Measurements from ENCODE around the gene IL10RA. TPM values are rescaled to one million over a fixed set of nuclear protein-coding genes. Genes with fewer than 3 reads are reported as not detected.
"Not testable (repeated sequence)": the region's sequence is repeated elsewhere in the genome, so short reads cannot be mapped to it uniquely, and the experiment has no call there.

The IL10RA gene
- total RNA-seq (2014; rRNA removed; shearing (Covaris generic)): 0.12 TPM in 1 of 2 replicates, not detected in the other

DNA sequence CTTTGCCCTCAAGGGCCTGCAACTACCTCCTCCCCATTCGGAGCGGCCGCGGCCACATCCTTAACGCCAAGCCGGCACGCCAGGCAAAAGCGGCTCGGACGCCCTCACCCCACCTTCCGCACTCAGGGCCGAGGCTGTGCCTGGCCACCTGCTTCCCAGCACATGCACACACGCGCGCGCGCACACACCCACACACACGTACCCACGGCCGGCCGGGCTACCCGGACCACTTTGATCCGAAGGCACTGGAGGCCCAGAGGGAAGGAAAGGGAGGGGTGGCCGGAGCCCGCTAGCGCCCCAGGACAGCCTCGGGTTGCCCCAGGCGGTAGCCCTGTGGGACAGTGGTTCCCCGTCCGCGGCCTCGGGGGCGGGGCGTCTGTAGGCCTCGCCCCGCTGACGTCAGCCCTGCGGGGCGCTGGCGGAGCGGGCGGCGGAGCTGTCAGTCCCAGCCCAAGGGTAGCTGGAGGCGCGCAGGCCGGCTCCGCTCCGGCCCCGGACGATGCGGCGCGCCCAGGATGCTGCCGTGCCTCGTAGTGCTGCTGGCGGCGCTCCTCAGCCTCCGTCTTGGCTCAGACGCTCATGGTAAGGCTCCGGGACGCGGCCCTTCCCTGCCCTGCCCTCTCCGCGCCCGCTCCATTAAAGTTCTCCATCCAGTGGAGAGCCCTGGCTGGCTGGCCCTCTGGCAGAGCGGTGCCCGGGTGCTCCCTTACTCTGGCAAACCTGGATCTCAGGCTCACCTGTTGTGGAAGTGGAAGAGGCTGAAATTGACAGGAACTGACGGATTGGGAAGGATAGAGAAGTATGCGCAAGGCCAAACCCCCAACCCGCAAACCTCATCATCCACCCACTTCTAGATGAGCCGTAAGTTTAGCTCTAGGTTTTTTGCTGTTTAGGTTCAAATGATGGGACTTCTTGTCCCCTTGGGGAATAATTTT is at the start of gene IL10RA:
Gene IL10RA (plus strand): TSS at position 442 of the 935 bp plus-strand sequence. CDS start 74 bp downstream, at position 516.
- DNase-seq (ENCODE audit: low spot score): peak; percentile 6

DNA sequence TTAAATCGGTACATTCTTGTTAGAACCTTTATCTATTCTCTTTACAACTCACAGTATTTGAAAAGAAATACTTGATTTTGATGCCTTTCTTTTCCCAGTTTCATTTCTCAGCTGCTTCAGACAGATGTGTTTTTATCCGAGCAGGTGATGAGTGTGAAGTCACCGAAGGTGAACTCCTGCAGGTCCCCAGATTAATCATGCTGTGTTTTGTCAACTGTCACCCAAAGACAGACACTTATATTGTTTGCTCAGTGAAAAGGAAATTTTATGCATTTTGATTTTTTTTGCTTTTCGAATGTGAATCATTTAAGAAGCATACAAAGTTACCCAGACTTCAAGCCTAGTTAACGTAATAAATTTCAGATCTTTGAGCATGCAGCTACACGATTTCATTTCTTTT is 49.2 kb upstream of the IL10RA start:
- DNase-seq (ENCODE audit: low spot score): no peak

GRCh38 chr11:117940736-117941135 is 45.5 kb upstream of the IL10RA start:
- no peak for DNase-seq (ENCODE audit: low spot score)

- peak; percentile 23 for DNase-seq (ENCODE audit: low spot score)
Measured at GRCh38 chr11:117941163-117941707, 45.0 kb upstream of the IL10RA start.

DNA sequence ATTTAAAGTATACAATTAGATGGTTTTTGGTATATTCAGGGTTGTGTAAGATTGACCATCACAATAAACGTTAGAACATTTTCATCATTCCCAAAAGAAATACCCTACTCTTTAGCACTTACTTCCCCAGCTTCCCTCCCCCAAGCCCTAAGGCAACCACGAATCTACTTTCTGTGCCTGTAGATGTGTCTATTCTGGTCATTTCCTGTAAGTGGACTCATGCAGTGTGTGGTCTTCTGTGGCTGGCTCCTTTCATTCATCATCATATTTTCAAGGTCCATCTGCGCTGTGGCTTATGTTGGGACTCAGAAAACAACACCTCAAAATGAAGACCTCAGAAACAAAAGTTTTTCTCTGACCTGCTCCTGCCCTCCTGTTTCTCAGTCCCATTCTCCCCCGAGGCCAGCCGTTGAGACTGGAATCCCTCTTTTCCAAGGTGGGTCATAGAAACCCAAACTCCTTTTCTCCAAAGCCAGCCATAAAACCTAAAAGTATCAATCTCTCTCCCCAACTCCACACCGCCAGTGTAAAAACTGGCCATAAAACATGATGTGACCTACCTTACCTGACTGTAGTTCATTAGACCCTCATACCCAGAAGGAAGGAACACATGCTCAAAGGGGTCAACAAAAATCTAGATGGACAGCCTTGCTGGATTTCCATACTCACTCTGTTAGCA is 44.1 kb upstream of the IL10RA start:
- DNase-seq (ENCODE audit: low spot score): no peak

GRCh38 chr11:117944554-117944953 is 41.6 kb upstream of the IL10RA start:
- no peak for DNase-seq (ENCODE audit: low spot score)

DNA sequence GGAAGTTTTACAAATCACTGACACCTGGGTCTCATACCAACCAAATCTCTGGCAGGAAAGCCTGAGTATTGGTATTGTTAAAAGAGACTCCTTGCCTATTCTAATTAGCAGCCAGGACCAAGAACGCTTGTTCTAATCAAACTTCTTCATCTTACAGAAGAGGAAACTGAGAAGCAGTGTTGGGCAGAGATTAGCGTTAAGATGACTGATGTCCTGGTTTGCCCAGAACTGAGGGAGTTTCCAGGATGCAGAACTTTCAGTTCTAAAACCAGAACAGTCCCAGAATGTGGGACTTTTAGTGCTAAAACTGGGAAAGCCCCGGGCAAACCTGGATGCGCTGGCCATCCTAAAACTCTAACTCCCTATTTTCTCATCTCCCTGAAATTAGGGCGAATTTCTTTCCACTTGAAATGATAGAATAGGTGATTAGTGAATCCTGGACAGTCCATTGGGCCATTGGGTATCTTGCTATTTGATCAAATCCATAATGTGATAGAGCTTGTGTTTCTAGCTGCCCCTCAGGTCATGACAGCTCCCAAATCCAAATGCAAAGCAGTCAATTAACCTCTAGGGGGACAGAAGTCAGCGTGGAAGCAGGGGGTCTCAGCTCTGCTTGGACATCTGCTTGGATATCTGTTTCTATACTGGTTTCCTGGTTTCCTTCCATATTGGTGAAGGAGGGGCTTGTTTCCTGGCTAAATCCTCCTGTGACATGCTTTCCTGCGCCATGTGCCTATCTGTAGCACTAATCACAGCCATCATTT is 41.0 kb upstream of the IL10RA start:
- DNase-seq (ENCODE audit: low spot score): no peak

DNA sequence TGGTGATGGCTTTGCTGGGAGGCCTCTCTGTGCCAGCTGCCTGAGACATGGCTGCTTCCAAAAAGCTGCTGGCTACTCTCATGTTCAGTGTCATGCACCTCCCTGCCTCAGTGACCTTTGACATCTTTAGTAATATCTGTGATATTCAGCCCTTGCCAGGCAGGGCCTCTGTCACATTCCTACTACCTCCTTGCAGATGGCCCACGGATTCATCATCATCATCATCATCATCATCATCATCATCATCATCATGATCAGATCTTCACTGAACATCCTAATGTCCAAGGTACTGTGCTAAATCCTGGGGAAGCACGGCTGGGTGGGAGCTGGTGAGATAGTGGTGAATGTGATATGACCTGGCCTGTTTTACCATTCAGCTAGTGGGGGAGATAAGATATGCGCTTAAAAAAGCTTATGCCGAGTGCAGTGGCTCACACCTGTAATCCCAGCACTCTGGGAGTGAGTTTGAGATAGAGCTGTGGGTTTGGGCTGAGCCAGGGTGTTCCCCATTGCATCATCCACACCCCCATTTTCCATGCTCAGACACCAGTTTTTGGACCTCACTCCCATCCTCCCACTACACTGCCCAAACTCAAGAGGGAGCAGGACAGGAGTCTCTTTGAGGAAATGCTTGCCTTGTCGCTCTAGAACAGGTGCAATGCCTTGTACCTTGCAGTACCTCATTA is 39.9 kb upstream of the IL10RA start:
- no peak for DNase-seq (ENCODE audit: low spot score)

GRCh38 chr11:117946842-117947526 is 39.2 kb upstream of the IL10RA start:
- DNase-seq (ENCODE audit: low spot score): peak; percentile 86

GRCh38 chr11:117947751-117948150 is 38.4 kb upstream of the IL10RA start:
- not testable (repeated sequence) for DNase-seq (ENCODE audit: low spot score)

- not testable (repeated sequence) for DNase-seq (ENCODE audit: low spot score)
Measured at GRCh38 chr11:117948466-117948865, 37.7 kb upstream of the IL10RA start.

DNA sequence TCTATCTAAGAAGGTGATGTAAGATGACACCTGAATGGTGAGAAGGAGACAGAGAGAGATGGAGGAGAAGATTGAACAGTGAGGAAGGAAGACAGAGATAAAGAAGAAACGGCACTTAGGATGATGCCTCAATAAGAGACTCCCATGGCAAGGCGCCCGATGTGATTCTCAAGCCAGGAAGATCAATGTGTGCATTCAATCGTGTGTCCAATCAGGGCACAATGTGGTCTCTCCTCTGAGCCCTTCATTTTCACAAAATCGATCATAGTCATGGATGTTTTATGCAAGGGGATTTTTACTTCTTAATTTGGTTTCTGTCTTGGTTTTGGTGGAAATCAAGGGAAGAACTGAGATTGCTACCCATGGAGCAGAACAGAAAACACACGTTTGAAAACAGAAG is 37.1 kb upstream of the IL10RA start:
- DNase-seq (ENCODE audit: low spot score): no peak

DNA sequence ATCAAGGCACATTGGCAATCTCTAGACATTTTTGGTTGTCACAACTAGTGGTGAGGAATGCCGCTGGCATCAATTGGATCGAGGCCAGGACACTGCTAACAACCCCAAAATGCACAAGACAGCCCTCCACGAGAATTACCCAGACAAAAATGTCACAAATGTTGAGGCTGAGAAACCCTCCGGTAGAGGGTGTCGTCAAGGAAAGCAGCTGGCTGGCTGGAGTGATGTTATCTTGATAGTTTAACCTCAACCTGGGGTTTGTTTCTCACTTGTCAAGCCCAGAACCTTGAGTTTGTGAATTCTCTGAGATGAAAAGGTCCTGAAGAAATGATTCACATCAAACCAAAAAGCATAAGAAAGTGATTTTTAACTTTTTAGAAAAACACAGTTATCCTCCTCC is 35.9 kb upstream of the IL10RA start:
- DNase-seq (ENCODE audit: low spot score): no peak

DNA sequence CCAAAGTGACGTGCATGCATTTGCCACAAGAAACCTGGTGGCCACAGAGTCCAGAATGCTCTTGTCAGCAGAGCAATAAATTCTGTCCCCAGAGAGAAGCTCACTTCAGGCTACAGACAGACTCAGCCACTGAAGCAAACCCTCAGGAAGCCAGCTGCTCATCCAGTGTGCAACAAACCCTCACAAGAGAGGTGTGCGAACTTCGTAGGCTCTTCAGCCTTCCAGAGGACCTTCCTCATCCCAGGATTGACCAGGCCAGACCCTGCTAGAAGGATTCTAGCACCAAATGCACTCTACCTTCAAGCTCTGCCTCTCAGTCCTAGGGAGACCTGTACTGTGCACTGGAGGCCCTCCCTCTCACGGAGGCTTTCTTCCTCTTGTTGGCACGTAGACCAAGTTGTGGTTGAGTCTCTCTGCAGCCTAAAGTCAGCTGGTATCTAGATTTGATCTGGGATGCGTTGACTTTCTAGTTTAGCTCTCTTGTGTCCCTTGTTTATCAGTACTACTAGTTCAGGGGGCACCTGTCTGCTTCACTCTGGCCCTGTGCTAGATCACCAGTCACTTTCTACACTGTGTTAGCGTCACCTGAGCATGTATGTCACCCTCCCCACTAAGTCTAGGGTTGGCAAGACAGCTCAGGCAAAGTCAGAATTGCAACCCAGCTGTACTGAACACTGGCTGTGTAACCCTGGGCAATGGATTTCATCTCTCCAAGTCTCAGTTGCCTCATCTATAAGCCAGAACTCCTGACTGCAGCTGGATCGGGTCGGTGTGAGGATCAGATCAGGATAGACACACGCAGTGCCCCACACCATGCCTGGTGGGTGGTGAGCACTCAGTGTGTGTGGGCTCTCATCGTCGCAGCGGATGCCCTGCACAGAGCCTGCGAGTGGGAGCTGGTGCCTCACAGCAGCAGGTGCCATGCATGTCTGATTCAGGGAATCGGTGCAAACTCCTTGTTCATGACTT is 34.9 kb upstream of the IL10RA start:
- no peak for DNase-seq (ENCODE audit: low spot score)

GRCh38 chr11:117953024-117953671 is 33.0 kb upstream of the IL10RA start:
- no peak for DNase-seq (ENCODE audit: low spot score)

- no peak for DNase-seq (ENCODE audit: low spot score)
Measured at GRCh38 chr11:117958949-117959348, 27.2 kb upstream of the IL10RA start.

DNA sequence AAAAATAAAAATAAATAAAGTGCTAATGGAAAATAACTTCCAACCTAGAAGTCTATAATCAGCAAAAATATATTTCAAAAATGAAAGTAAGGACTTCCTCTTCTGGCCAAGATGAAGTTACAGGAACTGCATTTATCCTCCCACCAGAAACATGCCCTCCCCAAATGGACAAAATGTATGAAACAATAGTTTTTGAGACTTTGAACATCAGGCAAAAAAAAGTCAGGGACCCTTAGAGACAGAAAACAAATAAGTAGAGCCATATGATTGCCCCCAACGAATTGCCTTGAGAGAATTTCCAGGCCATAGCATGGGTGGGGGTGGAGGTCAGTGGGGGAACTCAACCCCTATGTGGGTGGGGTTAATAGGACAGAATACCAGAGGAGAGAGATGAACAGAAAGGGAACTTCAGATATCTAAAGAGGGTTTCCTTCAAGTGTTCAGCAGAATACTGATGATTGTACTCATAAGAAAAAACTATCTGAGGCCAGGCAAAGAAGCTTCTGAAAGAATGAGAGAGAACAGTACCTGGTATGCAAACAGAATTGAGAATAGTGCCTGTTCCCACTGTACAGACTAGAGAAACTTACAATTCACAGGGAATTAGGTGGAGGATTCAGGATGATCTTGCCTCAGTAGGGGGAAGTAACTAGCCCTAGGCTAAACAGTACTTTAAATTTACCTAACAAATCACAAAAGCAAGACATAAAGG is 26.6 kb upstream of the IL10RA start:
- no peak for DNase-seq (ENCODE audit: low spot score)

- no peak for DNase-seq (ENCODE audit: low spot score)
Measured at GRCh38 chr11:117960406-117960805, 25.8 kb upstream of the IL10RA start.
